NOMO-1 treated with dmso at 0.1 percent for 144 hours (cell line): ENCODE data around the gene UQCC2.
A peak's percentile ranks its signal among the peaks of the same experiment; 100 is the strongest.

ENCODE experiments used
- DNase-seq: peaks from one replicate; lab custom pipeline; 2025; ENCODE audit not compliant: unreplicated experiment; lab: John Stamatoyannopoulos, UW

The UQCC2 gene

DNA sequence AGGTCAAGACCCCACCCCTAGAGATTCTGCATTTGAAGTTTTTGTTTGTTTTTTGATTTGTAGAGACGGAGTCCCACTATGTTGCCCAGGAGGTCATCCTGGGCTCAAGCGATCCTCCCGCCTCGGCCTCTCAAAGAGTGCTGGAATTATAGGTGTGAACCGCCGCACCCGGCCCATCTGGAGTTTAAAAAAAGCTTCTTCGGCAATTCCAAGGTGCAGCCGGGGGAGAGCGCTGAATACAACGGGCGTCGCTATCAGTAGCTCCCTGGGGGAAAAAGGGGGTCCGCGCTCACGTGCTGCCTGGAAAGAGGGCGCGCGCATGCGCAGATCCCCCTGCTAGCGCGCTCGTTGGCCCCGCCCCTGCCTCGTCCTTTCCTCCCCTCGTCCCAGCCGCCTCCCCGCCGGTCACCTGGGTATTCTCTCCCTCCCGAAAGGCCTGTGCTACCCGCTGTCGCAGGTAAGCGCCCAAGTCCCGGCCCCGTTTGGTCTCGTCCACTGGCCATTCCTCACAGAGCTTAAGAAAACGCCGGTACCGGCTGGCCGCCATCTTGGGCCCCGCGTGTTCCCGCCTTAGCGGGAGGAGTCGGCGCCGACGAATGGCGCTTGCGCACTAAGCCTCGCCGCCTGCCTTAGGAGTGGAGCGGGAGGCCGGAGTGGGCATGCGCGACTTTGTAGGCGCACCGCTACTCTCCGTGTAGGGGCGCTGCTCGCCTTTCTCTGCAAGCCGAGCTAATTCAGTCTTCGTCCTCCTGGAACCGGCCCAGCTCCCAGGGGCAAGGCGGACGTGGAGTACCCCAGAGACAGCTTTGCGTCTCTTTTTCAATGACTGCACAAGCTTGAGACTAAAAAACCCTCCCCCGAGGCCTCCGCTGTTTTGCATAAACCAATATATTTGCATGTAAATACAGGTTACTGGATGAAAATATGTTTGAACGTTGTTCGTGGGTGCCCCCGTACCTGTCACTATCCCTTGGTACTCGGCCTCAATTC, at the start of gene UQCC2:
Gene UQCC2, minus strand, starts transcription at position 561 of the 990 bp plus-strand sequence. Its CDS starts 14 bp downstream, at position 547.
- peak; percentile 92 for DNase-seq

GRCh38 chr6:33759887-33760629, 48.6 kb upstream of the UQCC2 start:
- DNase-seq = no peak

GRCh38 chr6:33758815-33759216, 47.3 kb upstream of the UQCC2 start:
- DNase-seq = no peak

DNA sequence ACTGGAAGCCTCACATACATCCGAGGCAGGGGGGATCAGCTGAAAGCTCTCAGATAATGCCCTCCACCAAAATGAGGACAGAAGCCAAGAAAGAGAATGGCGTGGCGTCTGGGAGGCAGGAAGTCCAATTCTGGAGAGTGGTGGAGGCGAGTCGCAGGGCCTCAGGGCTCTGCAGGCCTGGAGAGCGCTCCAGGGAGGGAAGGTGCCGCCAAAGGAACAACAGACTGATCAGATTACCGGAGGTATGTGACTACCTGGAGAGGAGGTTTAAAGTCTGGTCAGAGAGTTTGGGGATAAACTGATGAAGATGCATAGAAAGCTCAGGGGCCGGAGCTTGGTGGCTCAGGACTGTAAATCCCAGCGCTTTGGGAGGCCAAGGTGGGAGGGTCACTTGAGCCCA, 46.4 kb upstream of the UQCC2 start:
- no peak for DNase-seq

DNA sequence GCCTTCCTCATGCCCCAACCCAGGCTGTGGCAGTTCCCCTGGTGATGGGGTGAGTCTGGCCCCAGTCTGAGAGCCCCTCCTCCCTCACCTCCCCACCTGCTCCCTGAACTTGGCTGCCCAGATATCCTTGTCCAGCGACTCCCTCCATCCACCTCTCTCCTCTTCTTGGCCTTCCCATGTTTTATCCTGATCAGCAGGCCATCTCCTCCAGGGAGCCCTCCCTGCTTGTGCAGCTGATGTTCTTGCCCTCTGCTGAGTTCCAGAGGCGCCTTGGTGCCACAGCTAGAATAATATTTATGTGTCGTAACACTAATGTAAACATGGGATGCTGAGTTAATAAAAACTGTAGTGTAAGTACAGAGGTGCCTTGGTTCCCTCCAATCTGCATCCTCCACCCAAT, 45.6 kb upstream of the UQCC2 start:
- no peak for DNase-seq

DNA sequence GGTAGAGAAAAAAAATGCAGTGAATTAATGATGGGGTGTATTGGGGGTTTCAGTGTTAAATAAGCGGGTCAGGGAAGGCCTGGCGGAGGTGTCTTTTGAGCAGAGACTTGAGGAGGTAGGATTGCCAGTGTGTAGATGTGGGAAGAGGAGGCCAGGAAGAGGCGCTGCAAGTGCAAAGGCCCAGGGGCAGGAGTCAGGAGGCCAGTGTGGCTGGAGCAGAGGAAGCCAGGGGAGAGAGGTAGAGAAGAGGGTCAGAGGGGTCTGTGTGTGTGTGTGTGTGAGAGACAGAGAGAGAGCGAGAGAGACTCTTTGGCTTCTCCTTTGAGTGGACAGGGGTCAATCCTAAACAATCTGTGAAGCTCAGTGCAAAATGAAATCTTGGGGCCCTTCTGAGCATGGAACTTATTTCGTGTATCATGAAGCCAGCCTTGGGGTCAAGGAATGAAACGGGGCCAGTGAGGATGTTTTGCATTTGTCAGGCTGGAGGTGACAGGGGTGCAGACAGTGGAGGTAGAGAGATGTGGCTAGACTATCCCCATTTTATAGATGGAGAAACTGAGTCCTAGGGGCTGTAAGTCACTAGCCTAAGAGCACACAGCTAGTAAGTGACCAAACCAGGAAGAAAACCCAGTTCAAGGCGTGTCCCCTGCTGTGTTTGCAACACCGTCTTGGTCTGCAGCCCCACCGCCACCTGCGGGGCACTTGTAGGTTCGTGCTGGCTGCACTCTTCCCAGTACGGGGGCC, 44.9 kb upstream of the UQCC2 start:
- no peak for DNase-seq

DNA sequence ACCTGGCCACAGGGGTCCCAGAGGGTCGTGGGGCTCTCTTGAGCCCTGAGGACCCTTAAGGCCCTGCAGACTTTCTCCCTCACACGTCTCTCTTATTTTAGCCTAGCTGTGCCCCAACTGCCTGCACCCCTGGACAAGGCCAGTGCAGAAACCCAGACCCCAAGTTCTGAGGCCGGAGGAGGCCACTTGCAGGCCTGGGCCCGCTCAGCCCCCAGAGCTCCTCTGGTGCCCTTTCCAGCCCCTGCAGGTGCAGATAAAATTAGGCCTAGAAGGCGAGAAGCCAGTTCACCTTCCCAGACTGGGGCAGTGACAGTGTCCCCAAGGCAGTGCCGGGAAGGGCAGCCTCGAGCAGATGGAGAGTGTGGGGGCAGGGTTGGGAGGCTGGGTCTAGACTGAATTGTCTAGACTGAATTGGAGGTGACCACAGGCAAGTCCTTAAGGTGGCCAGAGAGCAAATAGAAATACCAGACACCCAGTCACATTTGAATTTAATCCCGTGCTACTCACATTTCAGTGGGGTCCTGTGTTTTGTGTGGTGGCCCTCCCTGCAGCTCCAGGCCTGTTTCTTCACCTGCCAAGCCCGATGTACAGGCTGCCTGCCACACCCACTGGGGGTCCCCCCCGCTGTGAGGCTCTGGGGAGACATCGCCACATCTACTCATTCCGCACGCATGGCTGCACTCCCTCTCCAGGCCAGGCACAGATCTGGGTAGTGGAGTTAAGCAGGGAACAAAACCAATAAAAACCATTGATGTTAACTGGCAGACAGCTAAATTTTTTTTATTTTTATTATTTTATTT, 43.8 kb upstream of the UQCC2 start:
- no peak for DNase-seq

DNA sequence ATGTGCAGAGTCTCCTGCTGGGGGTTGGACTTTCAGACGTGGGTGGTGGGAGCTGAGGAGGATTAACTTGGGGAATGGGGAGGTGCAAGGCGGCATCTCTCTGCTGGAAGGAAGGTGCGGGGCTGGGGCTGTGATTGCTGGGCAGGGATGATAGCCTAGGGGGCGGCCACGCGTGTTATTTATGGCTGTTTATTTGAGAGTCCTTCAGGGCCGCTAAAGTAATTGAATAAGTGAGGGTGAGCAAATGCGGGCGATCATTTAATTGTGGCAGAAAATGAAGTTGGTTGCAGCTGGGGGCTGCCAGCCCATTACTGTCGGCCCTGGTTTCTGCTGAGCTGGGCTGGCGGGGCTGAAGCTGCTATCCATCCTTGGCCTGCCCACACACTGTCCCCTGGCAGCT, 42.7 kb upstream of the UQCC2 start:
- no peak for DNase-seq

GRCh38 chr6:33752646-33753015, 41.1 kb upstream of the UQCC2 start:
- DNase-seq = no peak

DNA sequence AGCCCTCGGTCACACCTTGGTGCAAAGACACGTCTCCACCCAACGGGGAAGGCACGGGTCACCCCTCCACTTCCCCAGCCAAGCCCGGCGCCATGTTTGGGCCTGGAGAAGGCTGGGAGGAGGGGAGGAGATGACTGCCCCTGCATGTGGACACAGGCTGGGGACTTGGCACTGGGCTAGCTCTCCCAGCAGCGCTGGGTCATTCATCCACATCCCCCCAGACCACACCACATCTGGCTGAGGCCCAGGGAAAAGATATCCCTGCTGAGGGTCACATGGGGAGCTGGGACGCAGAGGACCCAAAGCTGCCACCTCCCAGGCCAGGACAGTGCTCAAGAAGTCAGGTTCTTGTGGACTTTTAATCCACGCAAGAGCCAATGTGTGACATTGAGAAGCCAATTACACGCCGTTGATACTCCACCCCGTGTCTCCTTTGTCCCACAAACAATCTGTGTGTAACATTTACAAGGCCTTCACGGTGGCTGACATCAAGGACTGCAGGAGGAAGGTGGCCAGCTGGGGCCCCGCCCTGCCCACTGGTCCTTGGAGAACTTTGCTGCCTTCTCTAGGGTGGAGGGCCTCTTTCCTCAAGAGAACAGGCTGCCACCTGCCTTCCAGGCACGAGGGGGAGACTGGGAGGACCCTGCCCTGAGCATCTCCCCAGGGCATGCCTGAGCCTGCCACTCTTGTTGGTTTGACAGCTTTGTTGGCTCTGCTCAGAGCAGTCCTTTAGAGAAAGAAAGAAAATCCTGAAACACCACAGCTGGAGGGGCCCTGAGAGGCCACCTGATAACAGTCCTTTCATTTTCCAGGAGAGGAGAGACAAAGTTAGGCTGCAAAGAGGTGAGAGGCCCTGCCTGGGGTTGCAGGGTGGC, 40.5 kb upstream of the UQCC2 start:
- DNase-seq = no peak

- DNase-seq = no peak
Observed at GRCh38 chr6:33750244-33750991, 38.9 kb upstream of the UQCC2 start.

DNA sequence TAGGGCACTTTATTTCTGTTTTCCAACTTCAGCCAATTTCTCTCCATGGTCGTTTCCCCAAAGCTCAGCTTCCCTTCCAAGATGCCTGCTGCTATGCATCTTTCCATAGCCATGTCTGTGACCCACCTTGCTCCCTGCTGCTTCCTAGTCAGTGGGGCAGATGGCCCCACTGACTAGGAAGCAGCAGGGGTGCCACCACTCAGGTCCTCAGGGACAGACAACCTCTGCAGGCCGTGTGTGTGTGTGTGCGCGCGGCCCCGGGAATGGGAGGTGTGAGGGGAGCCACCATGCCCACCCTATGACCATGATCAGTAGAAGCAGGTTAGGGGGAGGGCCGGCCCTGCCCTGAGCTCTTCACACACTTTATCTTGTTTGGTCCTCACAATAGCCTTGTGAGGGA, 37.9 kb upstream of the UQCC2 start:
- DNase-seq = no peak

DNA sequence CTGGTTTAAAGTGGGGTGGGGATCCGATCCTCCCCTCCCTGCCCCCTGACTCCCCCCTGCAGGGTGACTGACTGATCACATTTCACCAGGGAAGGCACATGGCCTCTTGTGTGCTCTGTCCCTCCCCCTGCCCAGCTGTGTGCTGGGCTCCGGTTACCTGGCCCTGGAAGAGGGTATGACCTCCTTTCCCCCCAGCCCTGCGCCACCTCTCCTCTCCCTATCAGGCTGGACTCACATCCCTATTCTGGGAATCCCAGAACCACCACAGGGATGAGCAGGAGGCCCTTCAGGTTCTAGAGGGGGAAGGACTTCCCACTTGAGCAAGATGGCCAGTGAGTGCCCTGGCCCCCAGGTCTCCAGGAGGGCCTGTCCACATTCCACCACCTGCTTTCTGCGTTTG, 37.3 kb upstream of the UQCC2 start:
- no peak for DNase-seq

DNA sequence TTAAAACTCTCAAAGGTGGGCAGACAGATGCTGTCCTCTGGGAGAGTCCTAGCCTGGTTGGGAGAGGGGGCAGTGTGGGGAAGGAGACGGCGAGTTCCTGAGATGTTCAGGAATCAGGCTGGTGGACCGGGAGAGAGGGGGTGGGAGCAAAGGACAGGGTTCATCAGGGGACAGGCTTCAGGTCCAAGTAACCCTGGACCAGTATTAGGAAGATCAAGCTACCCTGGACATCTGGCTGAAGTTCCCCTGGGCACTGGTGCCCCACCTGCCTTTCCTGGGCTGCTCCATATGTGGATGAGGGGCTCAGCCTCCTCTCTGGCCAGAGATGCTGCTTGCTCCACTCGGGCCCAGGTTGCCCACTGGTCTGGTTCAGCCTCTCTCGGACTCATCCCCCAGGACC, 36.3 kb upstream of the UQCC2 start:
- no peak for DNase-seq

DNA sequence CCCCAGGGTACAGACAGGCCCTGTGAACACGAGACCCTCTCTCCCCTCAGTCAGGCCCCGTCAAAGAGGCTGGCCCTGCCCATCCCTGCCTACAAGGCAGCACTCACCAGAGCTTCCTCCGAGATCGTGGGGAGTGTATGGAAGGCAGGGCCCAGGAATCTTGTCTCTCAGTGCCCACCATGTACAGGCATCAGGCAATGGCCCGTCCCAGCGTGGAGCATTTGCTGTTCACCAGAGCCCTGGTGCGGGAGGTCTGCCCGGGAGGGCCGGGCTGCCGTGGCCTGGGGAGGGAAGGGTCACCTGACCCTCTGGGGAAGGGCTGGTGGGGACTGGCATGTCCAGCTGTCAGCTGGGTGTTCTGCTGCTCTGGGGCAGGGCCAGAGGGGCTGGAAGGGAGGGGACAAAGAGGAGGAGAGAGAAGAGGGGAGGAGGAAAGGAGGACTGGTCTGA, 35.2 kb upstream of the UQCC2 start, which contains the start of gene IP6K3:
Gene IP6K3, minus strand, starts transcription at position 255 of the 450 bp plus-strand sequence. CDS start 11,429 bp downstream, outside the sequence.
- no peak for DNase-seq

- no peak for DNase-seq
Observed at GRCh38 chr6:33746036-33746600, 34.6 kb upstream of the UQCC2 start.

- DNase-seq = no peak
Observed at GRCh38 chr6:33745548-33745947, 34.0 kb upstream of the UQCC2 start.

DNA sequence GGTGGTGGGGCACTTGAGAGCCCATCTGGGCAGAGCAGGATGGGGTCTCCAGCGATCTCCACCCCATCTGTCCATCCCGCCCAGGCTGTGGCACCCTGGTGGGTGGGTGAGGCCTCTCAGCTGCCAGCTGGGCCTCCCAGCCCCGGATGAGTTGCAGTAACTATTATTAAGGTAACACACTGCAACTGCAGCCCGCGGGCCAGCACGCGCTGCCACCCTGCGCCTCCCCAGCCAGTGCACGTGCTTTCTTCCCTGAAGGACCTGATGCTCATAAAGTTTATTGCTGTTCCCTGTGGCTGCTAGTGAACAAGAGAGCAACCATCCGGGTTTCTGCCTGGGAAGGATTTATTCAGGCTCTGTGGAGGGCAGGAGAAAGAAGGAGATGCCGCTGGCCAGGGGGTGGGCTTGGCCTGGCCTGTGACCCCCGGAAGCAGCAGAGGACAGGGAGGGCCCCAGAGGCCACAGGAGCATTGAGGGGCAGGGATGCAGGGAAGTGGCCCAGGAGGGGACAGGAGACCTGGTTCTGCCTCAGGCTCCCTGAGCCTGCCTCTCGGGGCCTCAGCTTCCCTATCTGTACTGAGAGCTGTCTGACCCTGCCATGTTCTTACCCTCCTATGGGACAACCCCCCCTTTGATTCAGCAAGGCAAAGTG, 33.5 kb upstream of the UQCC2 start:
- DNase-seq = no peak
